Upper lobe of left lung (tissue), 4 donors: ENCODE data around the gene DNAAF6.

Source experiments
- CTCF ChIP-seq, 6 experiments: fragments of 450-650 bp in 4 of 6; fragments of 200-600 bp in 2 of 6; sonication (generic) in 2 of 6; IDR thresholded peaks; one replicate each; pipeline ENCODE4 v1.5.1; 2016 to 2019; ENCODE audit warnings: antibody characterized with exemption in 6 of 6
- EP300 ChIP-seq, 4 donors: sonication (generic); formaldehyde crosslinking; IDR thresholded peaks; one replicate each; pipeline ENCODE4 v1.5.1; 2017; ENCODE audit warnings: antibody characterized with exemption in 4 of 4, control low read depth in 2 of 4

- TF ChIP-seq CTCF (IDR thresholded peaks at IDR 0.05) (no peak), EP300 (IDR thresholded peaks at IDR 0.05) (no peak)
Observed at GRCh38 chrX:107226757-107227156, 20.3 kb downstream of the DNAAF6 start.
